ENCODE data around the gene RCN1.
A peak's percentile ranks its signal among the peaks of the same experiment; 100 is the strongest.

RCN1 gene

GRCh38 chr11:32148895-32149294 lies 58.0 kb downstream of the RCN1 start:
- TF ChIP-seq, protein P1, sequence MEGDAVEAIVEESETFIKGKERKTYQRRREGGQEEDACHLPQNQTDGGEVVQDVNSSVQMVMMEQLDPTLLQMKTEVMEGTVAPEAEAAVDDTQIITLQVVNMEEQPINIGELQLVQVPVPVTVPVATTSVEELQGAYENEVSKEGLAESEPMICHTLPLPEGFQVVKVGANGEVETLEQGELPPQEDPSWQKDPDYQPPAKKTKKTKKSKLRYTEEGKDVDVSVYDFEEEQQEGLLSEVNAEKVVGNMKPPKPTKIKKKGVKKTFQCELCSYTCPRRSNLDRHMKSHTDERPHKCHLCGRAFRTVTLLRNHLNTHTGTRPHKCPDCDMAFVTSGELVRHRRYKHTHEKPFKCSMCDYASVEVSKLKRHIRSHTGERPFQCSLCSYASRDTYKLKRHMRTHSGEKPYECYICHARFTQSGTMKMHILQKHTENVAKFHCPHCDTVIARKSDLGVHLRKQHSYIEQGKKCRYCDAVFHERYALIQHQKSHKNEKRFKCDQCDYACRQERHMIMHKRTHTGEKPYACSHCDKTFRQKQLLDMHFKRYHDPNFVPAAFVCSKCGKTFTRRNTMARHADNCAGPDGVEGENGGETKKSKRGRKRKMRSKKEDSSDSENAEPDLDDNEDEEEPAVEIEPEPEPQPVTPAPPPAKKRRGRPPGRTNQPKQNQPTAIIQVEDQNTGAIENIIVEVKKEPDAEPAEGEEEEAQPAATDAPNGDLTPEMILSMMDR (IDR thresholded peaks at IDR 0.05; ENCODE audit: insufficient read depth, low read depth, low read length, missing control alignments) = no peak
- no peak overlapping the region for H3K4me3 ChIP-seq (ENCODE audit: low read length)
- no peak for DNase-seq (ENCODE audit: low read depth)

DNA sequence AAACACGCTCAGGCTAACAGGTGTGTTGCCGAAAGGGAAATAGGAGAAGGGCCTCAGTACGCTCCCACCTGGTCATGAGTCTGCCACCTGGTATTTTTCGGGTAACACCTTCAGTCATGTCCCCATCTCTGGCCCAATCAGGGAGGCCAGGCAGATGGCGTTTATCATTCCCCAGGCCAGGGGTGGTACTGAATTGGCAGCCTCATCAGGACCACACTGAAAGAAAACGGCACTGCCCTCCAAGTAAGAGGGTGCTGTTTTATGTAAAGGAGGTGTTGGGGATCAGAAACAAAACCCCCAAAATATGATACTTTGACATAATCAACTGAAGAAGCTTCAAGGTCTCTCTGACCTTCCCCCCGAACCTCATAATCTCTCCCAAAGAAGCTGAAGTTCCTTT lies 58.9 kb downstream of the RCN1 start:
- DNase-seq (ENCODE audit: low read depth) = no peak
- TF ChIP-seq, protein P1 (IDR thresholded peaks at IDR 0.05; ENCODE audit: insufficient read depth, low read depth, low read length, missing control alignments) = no peak
- H3K4me3 ChIP-seq (ENCODE audit: low read length) = no peak overlapping the region

DNA sequence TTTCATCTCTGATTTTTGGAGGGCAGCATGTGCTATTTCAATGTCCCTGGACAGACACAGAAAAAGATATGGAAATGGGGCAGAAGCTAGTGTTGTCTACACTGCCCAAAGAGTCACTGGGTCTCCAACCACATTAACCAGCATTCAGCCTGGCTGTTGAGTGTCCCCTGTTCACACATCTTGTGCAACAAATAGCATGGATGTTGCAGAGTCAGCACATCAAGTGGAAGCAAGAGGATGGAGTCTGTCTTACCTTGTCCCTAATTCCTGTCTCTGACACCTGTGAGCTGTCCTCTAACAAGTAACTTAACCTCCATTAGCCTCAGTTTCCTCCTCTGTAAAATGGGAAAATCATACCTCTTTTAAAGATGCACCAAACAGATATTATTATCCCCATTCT lies 60.2 kb downstream of the RCN1 start:
- no peak for DNase-seq (ENCODE audit: low read depth)
- no peak overlapping the region for H3K4me3 ChIP-seq (ENCODE audit: low read length)
- TF ChIP-seq, protein P1 (IDR thresholded peaks at IDR 0.05; ENCODE audit: insufficient read depth, low read depth, low read length, missing control alignments) = no peak

DNA sequence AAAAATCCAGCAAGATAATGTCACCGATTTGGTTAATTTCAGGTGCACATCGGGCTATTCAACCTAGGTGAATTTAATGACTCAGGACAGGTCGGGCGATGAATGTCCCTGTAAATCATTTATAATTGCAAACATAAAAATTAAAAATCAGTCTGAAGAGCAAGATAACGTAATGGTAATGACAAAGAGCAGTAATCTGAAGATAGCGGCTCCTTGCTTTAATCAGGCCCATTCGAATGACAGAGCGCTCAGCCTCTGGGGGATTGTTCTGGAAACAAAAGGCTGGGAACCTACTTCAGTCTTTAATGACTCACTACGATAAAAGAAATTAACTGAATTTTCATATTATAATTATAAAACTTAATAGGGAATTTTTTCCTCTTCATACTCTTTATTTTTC lies 61.3 kb downstream of the RCN1 start:
- TF ChIP-seq, protein P1 (IDR thresholded peaks at IDR 0.05; ENCODE audit: insufficient read depth, low read depth, low read length, missing control alignments) = no peak
- H3K4me3 ChIP-seq (ENCODE audit: low read length) = no peak overlapping the region
- no peak for DNase-seq (ENCODE audit: low read depth)

- no peak overlapping the region for H3K4me3 ChIP-seq (ENCODE audit: low read length)
- no peak for DNase-seq (ENCODE audit: low read depth)
- TF ChIP-seq, protein P1 (IDR thresholded peaks at IDR 0.05; ENCODE audit: insufficient read depth, low read depth, low read length, missing control alignments) = no peak
These were observed 61.9 kb downstream of the RCN1 start for GRCh38 chr11:32152821-32153220.

GRCh38 chr11:32153747-32154146 lies 62.9 kb downstream of the RCN1 start:
- TF ChIP-seq, protein P1 (IDR thresholded peaks at IDR 0.05; ENCODE audit: insufficient read depth, low read depth, low read length, missing control alignments) = no peak
- H3K4me3 ChIP-seq (ENCODE audit: low read length) = no peak overlapping the region
- DNase-seq (ENCODE audit: low read depth) = no peak

DNA sequence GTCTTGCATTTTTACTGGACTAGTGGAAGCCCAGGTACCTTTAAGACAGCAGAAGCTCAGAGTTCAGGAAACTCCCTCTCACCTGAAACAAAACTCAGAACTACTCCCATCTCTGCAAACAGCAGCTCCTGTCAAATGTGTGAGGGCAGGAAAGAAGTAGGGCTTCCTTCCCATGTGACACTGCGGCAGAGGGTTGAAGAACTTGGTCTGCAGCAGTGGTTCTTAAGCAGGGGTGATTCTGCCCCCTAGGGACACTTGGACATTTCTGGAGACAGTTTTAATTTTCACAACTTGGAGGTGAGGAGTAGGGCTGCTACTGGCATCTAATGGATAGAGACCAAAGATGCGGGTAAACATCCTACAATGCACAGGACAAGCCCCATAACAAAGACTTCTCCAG lies 63.4 kb downstream of the RCN1 start:
- DNase-seq (ENCODE audit: low read depth) = peak; percentile 17
- TF ChIP-seq, protein P1 (IDR thresholded peaks at IDR 0.05; ENCODE audit: insufficient read depth, low read depth, low read length, missing control alignments) = no peak
- H3K4me3 ChIP-seq (ENCODE audit: low read length) = no peak overlapping the region
